HG03460 (cell line): ENCODE data around the gene KLHDC1.
"Not testable (repeated sequence)": the region's sequence is repeated elsewhere in the genome, so short reads cannot be mapped to it uniquely, and the experiment has no call there.

Source experiments
- ATAC-seq: cut with Tn5 transposase; IDR thresholded peaks from one replicate; pipeline ENCODE4 v1.9.1; 2021; ENCODE audit not compliant: unreplicated experiment

The KLHDC1 gene

DNA sequence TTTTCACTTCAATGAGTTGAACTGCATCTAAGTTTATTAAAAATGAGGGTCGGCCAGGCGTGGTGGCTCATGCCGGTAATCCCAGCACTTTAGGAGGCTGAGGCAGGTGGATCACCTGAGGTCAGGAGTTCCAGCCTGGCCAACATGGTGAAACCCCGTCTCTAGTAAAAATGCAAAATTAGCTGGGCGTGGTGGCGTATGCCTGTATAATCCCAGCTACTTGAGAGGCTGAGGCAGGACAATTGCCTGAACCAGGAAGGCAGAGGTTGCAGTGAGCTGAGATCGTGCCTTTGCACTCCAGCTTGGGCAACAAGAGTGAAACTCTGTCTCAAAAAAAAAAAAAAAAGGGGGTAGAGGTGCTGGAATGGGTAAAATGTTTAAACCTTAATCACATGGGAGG is 88.1 kb downstream of the KLHDC1 start:
- not testable (repeated sequence) for ATAC-seq

DNA sequence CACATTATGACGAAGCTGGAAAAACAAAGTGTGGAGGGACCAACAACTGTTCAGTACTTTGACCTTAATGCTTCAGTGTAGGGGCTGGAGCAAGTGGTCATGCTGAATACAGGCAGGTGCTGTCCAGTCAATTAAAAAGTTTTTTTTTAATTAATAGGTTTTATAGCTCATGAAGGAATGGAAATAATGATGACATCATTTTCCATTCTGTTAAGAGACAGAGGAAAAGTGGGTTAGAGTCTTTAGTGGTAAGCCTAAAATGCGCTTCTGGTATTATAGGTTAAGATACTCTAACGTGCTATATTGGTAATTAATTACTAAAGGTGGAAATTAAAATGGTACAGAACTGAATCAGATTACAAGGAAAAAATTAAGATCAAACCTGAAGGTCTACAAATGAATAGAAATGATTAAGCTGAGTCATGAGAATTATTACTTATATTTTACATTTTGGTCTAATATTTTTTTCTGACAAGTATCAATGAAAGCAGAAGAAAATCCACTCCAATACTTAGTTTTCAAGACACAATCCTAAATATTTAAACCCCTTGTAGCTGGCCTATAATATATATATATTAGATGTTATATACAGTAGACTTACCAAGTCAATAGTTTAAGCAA is 90.6 kb downstream of the KLHDC1 start:
- ATAC-seq = no peak

DNA sequence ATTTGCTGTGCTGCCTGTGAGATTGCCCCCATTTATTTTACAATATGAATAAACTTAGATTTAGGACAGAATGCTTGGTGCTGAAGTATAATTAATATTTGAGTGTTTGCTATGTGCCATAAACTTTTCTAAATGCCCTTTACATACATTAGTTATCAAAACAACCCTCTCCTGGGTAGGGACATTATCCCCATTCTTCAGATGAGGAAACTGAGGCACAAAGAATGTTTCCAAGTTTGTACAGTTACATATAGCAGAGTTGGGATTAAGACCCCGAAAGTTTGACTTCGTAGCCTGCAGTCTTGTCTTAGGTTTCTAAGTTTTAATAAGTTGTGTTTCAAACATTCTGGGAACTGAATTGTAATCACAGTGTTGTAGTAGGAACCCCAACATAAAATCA is 93.4 kb downstream of the KLHDC1 start:
- no peak for ATAC-seq

DNA sequence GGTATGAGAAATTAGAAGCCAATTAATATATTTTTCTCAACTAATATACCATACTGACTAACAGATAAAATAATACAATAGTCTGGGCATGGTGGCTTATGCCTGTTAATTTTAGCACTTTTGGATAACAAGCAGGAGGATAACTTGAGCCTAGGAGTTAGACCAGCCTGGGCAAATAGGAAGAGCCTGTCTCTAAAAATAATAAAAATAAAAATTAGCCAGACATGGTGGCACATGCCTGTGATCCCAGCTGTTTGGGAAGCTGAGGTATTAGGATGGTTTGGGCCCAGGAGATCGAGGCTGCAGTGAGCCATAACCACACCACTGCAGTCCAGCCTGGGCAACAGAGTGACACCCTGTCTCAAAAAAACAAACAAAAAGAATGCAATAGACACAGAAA is 99.7 kb downstream of the KLHDC1 start:
- ATAC-seq = no peak

DNA sequence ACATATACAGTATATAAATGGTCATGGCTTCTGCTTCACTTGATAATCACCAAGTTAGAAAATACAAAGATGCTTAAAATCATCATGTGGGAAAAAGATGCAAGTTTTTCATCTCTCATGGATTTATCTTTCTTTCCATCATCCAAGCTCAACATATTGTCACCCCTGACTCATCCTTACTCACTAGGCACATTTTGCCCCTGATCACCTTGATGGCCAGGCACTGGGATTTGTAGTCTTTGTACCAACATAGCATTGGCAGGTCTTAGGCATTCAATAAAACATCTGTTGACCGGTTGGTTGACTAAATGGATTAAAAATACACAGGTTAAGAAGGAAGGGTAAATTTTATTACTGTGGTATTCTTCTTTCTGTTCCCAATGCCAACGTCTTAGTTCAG is 103.1 kb downstream of the KLHDC1 start:
- ATAC-seq = no peak
